GM23338 (cell line): Measurements from ENCODE around the gene MPDU1.

Source experiments
- CREB1 ChIP-seq: fragments of 250-450 bp; sonication (Bioruptor Pico); IDR thresholded peaks from 2 replicates; pipeline ENCODE4 v1.5.0; 2020; ENCODE audit warnings: low read depth, mild to moderate bottlenecking, moderate library complexity
- POLR2AphosphoS5 ChIP-seq: IDR thresholded peaks from 2 replicates; pipeline ENCODE4 v1.6.1; 2016; ENCODE audit warnings: antibody characterized with exemption, low read depth
- TF ChIP-seq, protein P1 (sequence below), 2 experiments: fragments of 200-600 bp in 1 of 2; sonication (generic) in 1 of 2; conservative IDR thresholded peaks; 2 replicates each; pipeline versions ENCODE4 v1.5.1 to v1.6.1; 2016 to 2017; ENCODE audit warnings: antibody characterized with exemption in 2 of 2, low read depth in 2 of 2, mild to moderate bottlenecking in 2 of 2, moderate library complexity in 1 of 2
- TF ChIP-seq, protein P2 (sequence below): IDR thresholded peaks from one replicate; pipeline ENCODE4 v1.6.1; 2018; ENCODE audit warnings: antibody characterized with exemption; ENCODE audit not compliant: unreplicated experiment

DNA sequence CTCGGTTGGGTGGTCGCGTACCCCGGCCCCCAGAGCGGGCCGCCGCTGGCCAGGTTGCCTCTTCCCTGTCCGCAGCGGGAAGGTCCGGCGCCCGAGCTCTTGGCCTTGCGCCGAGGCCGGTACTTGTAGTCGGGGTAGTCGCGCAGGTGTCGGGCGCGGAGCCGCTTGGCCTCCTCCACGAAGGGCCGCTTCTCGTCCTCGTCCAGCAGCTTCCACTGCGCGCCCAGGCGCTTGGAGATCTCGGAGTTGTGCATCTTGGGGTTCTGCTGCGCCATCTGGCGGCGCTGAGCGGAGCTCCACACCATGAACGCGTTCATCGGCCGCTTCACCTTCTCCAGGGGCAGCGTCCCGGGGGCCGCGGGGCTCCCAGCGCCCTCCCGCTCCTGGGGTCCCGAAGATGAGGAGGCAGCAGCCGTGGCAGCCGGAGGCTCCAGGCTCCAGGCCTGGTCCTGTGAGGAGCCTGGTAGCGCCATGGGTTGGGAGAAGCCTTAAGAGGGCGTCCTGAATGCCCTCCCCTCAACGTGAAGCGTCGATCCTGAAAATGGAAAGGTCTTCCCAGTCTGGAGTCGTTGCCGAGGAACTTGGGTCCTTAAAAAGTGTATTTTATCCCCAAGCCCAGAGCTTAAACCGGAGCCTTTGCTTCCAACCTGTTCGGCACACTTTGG lies 5.7 kb downstream of the MPDU1 start:
- no peak for TF ChIP-seq CREB1
- TF ChIP-seq, protein P1, sequence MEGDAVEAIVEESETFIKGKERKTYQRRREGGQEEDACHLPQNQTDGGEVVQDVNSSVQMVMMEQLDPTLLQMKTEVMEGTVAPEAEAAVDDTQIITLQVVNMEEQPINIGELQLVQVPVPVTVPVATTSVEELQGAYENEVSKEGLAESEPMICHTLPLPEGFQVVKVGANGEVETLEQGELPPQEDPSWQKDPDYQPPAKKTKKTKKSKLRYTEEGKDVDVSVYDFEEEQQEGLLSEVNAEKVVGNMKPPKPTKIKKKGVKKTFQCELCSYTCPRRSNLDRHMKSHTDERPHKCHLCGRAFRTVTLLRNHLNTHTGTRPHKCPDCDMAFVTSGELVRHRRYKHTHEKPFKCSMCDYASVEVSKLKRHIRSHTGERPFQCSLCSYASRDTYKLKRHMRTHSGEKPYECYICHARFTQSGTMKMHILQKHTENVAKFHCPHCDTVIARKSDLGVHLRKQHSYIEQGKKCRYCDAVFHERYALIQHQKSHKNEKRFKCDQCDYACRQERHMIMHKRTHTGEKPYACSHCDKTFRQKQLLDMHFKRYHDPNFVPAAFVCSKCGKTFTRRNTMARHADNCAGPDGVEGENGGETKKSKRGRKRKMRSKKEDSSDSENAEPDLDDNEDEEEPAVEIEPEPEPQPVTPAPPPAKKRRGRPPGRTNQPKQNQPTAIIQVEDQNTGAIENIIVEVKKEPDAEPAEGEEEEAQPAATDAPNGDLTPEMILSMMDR (conservative IDR thresholded peaks at IDR 0.05; ENCODE audit: low read depth in 2 of 2) = peak; percentile 72 to 86
- TF ChIP-seq POLR2AphosphoS5 = no peak; the same call in 1 of the 2 replicates
- TF ChIP-seq, protein P2, sequence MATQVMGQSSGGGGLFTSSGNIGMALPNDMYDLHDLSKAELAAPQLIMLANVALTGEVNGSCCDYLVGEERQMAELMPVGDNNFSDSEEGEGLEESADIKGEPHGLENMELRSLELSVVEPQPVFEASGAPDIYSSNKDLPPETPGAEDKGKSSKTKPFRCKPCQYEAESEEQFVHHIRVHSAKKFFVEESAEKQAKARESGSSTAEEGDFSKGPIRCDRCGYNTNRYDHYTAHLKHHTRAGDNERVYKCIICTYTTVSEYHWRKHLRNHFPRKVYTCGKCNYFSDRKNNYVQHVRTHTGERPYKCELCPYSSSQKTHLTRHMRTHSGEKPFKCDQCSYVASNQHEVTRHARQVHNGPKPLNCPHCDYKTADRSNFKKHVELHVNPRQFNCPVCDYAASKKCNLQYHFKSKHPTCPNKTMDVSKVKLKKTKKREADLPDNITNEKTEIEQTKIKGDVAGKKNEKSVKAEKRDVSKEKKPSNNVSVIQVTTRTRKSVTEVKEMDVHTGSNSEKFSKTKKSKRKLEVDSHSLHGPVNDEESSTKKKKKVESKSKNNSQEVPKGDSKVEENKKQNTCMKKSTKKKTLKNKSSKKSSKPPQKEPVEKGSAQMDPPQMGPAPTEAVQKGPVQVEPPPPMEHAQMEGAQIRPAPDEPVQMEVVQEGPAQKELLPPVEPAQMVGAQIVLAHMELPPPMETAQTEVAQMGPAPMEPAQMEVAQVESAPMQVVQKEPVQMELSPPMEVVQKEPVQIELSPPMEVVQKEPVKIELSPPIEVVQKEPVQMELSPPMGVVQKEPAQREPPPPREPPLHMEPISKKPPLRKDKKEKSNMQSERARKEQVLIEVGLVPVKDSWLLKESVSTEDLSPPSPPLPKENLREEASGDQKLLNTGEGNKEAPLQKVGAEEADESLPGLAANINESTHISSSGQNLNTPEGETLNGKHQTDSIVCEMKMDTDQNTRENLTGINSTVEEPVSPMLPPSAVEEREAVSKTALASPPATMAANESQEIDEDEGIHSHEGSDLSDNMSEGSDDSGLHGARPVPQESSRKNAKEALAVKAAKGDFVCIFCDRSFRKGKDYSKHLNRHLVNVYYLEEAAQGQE = no peak
